Gastrocnemius medialis (tissue), 4 donors: ENCODE data around the gene NEDD4L. TPM values are rescaled to one million over a fixed set of nuclear protein-coding genes. Genes with fewer than 3 reads are reported as not detected.
A peak's percentile ranks its signal among the peaks of the same experiment; 100 is the strongest.
"Not testable (repeated sequence)": the region's sequence is repeated elsewhere in the genome, so short reads cannot be mapped to it uniquely, and the experiment has no call there.

Source experiments
- ATAC-seq, 2 donors: fragments of 150-250 bp; one replicate each; pipeline ENCODE4 v1.9.1; 2016
- DNase-seq, 2 donors: peaks; one replicate each; pipeline ENCODE4 v3.0.0-alpha.2; 2019
- H3K27ac ChIP-seq, 4 donors: fragments of 200-600 bp; sonication (generic); 1 replicate in 1 of 4; 2 replicates in 3 of 4; pipeline ENCODE4 v1.5.1; 2016 to 2018; ENCODE audit warnings: mild to moderate bottlenecking in 2 of 4, moderate library complexity in 1 of 4
- H3K27me3 ChIP-seq, 3 donors: fragments of 200-600 bp; sonication (generic) in 2 of 3; 1 replicate in 1 of 3; 2 replicates in 2 of 3; pipeline versions ENCODE4 v1.5.1 to v1.6.0; 2016 to 2019; ENCODE audit warnings: mild to moderate bottlenecking in 1 of 3, moderate library complexity in 1 of 3
- H3K36me3 ChIP-seq, 2 donors: fragments of 200-600 bp; sonication (generic) in 1 of 2; one replicate each; pipeline ENCODE4 v1.5.1; 2017 to 2018
- H3K4me1 ChIP-seq, 2 donors: fragments of 200-600 bp; sonication (generic) in 1 of 2; one replicate each; pipeline ENCODE4 v1.5.1; 2016 to 2017; ENCODE audit warnings: mild to moderate bottlenecking in 2 of 2
- H3K4me3 ChIP-seq, 4 donors: fragments of 200-600 bp; sonication (generic) in 3 of 4; 1 replicate in 1 of 4; 2 replicates in 3 of 4; pipeline ENCODE4 v1.5.1; 2016 to 2019; ENCODE audit warnings: mild to moderate bottlenecking in 2 of 4
- H3K9me3 ChIP-seq, 3 donors: fragments of 200-600 bp; sonication (generic) in 2 of 3; 1 replicate in 1 of 3; 2 replicates in 2 of 3; pipeline ENCODE4 v1.5.1; 2016 to 2019
- POLR2A ChIP-seq, 2 donors: fragments of 450-650 bp; IDR thresholded peaks; one replicate each; pipeline ENCODE4 v1.6.1; 2017; ENCODE audit warnings: antibody characterized with exemption in 2 of 2, mild to moderate bottlenecking in 2 of 2, moderate library complexity in 2 of 2
- in situ Hi-C, 4 donors: fragments of 200-750 bp; cut with MboI; loops; one replicate each; pipeline versions ENCODE4 v1.15.0 to v1.8.0; 2017; ENCODE audit warnings: low sequenced_read_pairs in 4 of 4
- intact Hi-C: fragments of 100-400 bp; cut with DNase I; formaldehyde crosslinking; loops from one replicate; pipeline ENCODE4 v1.15.1; 2023; ENCODE audit warnings: low total_unique reads
- total RNA-seq, 4 donors: library from RNA; depleted of rRNA; stranded (reverse); fragments of >200 nt; gene quantifications; one replicate each; pipeline versions ENCODE4 v1.1.0 to v1.2.3, GENCODE V29; 2016
- TF ChIP-seq, protein P1 (sequence below), 5 experiments: fragments of 450-650 bp in 3 of 5; fragments of 200-600 bp in 2 of 5; sonication (generic) in 2 of 5; IDR thresholded peaks in 4 of 5; conservative IDR thresholded peaks in 1 of 5; 1 replicate in 4 of 5; 2 replicates in 1 of 5; pipeline ENCODE4 v1.5.1; 2016 to 2019; ENCODE audit warnings: antibody characterized with exemption in 5 of 5, mild to moderate bottlenecking in 3 of 5, moderate library complexity in 3 of 5

The NEDD4L gene
- total RNA-seq, 4 donors from 2014 or later = 27.4 to 81.5 (median 51.5) TPM

DNA sequence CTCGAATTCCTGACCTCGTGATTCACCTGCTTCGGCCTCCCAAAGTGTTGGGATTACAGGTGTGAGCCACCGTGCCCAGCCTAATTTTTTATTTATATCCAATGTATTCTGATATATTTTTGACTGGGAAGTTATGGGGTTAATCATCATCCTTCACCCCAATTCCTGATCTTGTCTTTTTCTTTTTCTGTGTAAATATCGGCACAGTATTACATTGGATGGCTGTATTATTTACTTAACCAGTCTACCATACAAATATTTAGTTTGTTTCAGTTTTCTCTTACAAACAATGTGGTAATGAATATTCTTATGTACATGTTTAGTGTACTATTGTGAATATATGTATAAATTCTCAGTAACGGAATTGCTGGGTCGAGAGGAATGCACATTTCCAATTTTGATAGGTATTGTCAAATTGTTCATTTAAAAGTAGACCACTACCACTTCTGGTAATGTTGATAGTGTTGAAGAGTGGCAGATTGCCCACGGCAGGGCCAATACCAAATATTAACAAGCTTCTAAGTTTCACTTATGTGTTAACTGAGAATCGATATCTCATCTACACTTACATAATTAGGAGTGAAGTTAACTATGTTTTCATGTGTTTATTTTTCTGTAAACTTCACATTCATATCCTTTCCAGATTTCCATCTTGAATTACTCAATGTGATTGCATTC lies 388.2 kb downstream of the NEDD4L start:
- H3K27ac ChIP-seq = no peak overlapping the region
- no peak overlapping the region for H3K4me3 ChIP-seq
- ATAC-seq (no peak), DNase-seq (no peak)
- no peaks in the 10 kb centered on the region for H3K36me3 ChIP-seq
- H3K27me3 ChIP-seq = no peaks in the 10 kb centered on the region
- no peaks in the 10 kb centered on the region for H3K4me1 ChIP-seq
- TF ChIP-seq, protein P1, sequence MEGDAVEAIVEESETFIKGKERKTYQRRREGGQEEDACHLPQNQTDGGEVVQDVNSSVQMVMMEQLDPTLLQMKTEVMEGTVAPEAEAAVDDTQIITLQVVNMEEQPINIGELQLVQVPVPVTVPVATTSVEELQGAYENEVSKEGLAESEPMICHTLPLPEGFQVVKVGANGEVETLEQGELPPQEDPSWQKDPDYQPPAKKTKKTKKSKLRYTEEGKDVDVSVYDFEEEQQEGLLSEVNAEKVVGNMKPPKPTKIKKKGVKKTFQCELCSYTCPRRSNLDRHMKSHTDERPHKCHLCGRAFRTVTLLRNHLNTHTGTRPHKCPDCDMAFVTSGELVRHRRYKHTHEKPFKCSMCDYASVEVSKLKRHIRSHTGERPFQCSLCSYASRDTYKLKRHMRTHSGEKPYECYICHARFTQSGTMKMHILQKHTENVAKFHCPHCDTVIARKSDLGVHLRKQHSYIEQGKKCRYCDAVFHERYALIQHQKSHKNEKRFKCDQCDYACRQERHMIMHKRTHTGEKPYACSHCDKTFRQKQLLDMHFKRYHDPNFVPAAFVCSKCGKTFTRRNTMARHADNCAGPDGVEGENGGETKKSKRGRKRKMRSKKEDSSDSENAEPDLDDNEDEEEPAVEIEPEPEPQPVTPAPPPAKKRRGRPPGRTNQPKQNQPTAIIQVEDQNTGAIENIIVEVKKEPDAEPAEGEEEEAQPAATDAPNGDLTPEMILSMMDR (IDR thresholded peaks at IDR 0.05 in 4 of 5, conservative IDR thresholded peaks at IDR 0.05 in 1 of 5) = no peak
- no peak for TF ChIP-seq POLR2A (IDR thresholded peaks at IDR 0.05)
- intact Hi-C loops = no loop called here
- no peaks in the 10 kb centered on the region for H3K9me3 ChIP-seq
- in situ Hi-C loops = no loop called here

DNA sequence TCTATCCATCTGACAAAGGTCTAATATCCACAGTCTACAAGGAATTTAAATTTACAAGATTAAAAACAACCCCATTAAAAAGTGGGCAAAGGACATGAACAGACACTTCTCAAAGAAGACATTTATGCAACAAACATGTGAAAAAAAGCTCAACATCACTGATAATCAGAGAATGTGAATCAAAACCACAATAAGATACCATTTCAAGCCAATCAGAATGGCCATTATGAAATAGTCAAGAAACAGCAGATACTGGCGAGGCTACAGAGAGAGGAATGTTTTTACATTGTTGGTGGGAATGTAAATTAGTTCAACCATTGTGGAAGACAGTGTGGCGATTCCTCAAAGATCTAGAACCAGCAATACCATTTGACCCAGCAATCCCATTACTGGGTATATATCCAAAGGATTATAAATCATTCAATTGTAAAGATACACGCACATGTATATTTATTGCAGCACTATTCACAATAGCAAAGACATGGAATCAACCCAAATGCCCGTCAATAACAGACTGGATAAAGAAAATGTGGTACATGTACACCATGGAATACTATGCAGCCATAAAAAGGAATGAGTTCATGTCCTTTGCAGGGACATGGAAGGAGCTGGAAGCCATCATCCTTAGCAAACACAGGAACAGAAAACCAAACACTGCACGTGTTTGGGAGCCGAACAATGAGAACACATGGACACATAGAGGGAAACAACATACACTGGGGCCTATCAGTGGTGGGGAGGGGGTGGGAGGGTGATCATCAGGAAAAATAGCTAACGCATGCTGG lies 391.4 kb downstream of the NEDD4L start:
- H3K27me3 ChIP-seq, H3K36me3 ChIP-seq, ATAC-seq, H3K4me3 ChIP-seq, H3K27ac ChIP-seq, intact Hi-C loops, DNase-seq, H3K4me1 ChIP-seq, in situ Hi-C loops, H3K9me3 ChIP-seq: not testable (repeated sequence)

DNA sequence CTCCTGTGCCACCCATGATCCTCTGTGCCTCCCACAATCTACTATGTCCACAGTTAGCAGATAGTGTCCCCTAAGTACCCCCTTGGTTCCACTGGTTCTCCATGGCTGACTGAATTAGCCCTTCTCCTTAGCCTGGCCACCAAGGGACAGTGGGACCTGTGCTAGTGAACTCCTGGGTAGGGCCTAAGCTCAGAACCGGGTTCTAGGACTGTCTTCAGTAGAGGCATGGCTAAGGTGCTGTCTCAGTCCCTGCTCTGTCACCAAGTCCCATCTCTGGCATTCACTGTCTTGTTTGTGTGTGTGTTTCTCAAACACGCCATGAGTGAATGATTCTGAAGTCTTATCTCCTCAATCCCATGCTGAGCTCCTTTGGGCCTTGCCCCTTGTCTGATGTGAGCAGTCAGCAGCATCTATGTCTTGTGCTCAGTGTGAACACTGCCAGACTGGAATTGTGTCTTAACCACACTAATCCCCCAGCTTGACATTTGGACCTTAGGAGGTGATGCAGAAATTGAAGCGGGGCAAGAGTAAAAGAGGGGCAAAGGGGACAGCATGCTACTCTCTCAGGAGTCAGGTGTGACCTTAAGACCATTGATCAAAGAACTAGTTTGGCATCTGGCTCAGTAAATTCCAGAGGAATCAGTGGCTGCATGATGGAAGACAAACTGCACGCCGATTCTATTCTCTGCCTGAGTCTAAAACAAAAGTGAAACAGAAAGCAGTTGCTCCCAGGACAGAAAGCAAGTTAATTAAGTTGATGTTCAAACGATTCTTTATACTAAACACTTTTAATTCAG lies 394.3 kb downstream of the NEDD4L start:
- no peak overlapping the region for H3K27ac ChIP-seq
- peaks cover 2 to 6% of the 10 kb centered on the region in 2 donors for H3K4me1 ChIP-seq
- intact Hi-C loops (no loop called here), in situ Hi-C loops (no loop called here)
- H3K27me3 ChIP-seq = no peaks in the 10 kb centered on the region
- peak in 1 of 2 donors; percentile 41 for ATAC-seq
- no peak for DNase-seq
- TF ChIP-seq POLR2A (IDR thresholded peaks at IDR 0.05) = no peak
- TF ChIP-seq, protein P1 (IDR thresholded peaks at IDR 0.05 in 4 of 5, conservative IDR thresholded peaks at IDR 0.05 in 1 of 5) = no peak
- H3K4me3 ChIP-seq = peak overlapping the region; percentile 0 to 46 (median 28)
- H3K36me3 ChIP-seq = no peaks in the 10 kb centered on the region
- no peaks in the 10 kb centered on the region for H3K9me3 ChIP-seq

DNA sequence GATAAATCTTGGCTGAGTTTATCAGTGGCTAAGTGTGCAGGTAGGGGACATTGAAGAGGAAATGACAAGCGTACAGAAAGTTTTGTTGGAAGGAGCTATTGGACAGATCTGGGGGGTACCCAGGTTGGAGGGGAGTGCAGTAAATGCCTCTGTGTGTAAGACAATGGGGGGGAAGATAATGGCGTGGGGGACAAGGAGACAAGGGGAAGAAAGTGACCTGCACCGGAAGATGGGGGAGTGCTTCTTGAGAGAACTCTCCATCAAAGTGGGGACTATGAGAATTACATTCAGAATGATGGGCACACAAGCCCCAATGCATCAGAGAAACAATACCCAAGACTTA lies 394.9 kb downstream of the NEDD4L start:
- Histone ChIP-seq H3K27me3 (no peaks in the 10 kb centered on the region), H3K4me3 (peak overlapping the region in 3 of 4 donors; percentile 25 to 46 (median 32)), H3K4me1 (peaks cover 2 to 6% of the 10 kb centered on the region in 2 donors), H3K9me3 (no peaks in the 10 kb centered on the region), H3K27ac (no peak overlapping the region), H3K36me3 (no peaks in the 10 kb centered on the region)
- intact Hi-C loops = no loop called here
- TF ChIP-seq POLR2A (IDR thresholded peaks at IDR 0.05) = no peak
- TF ChIP-seq, protein P1 (IDR thresholded peaks at IDR 0.05 in 4 of 5, conservative IDR thresholded peaks at IDR 0.05 in 1 of 5) = no peak
- ATAC-seq (no peak), DNase-seq (no peak)
- in situ Hi-C loops = no loop called here

DNA sequence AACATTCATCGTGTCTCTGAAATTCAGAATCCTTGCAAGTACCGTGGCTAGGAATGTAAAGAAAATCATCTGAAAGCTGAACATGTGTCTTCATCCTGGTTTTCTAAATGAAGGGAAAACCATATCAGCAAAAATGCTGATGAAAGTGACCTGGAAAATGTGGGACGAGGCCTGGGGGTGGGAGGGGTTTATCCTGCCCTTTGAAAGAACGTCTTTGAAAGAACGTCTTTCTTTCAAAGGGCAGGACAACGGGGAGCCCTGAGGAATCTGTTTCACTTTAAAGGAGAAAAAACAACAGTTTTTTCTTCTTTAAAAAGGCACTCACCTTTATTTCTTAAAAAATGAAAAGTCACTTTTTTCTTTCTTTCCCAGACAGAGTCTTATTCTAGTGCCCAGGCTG lies 399.6 kb downstream of the NEDD4L start:
- Histone ChIP-seq H3K27me3 (no peaks in the 10 kb centered on the region), H3K36me3 (no peaks in the 10 kb centered on the region), H3K27ac (no peak overlapping the region), H3K9me3 (no peaks in the 10 kb centered on the region), H3K4me3 (no peak overlapping the region), H3K4me1 (peaks cover 25 to 26% of the 10 kb centered on the region in 2 donors)
- TF ChIP-seq POLR2A (IDR thresholded peaks at IDR 0.05) = no peak
- TF ChIP-seq, protein P1 (IDR thresholded peaks at IDR 0.05 in 4 of 5, conservative IDR thresholded peaks at IDR 0.05 in 1 of 5) = no peak
- in situ Hi-C loops (no loop called here), intact Hi-C loops (no loop called here)
- no peak for ATAC-seq
- DNase-seq = no peak
